K562 (cell line): ENCODE results near the gene CADPS2. TPM values are rescaled to one million over a fixed set of nuclear protein-coding genes. Genes with fewer than 3 reads are reported as not detected.

Experiments used
- ATAC-seq: fragments of 200-7000 bp; cut with Tn5 transposase; 3 replicates; pipeline ENCODE4 v1.9.1; 2020; ENCODE audit warnings: moderate library complexity
- BruUV-seq: library from RNA; stranded (reverse); fragments of 400-500 nt; replicated peaks from 2 replicates; lab custom pipeline; 2021; lab: Mats Ljungman, UMichigan
- CTCF ChIA-PET: fragments of 300-600 bp; formaldehyde crosslinking; extraction: SDS; loops from one replicate; lab custom pipeline; 2021; ENCODE audit warnings: low intra/inter-chr PET ratio; lab: Yijun Ruan, JAX
- POLR2A ChIA-PET: fragments of 300-600, 350-650 bp; sonication (Branson Sonifier 250); formaldehyde crosslinking; extraction: SDS; loops from one replicate; lab custom pipeline; 2021; ENCODE audit warnings: antibody characterized with exemption, inconsistent platforms; lab: Yijun Ruan, JAX
- DNase-seq, 4 experiments: peaks; one replicate each; pipeline versions ENCODE4 v3.0.0 to v3.0.0-alpha.2; 2011 to 2018; ENCODE audit warnings: low spot score in 3 of 4, mixed read lengths in 3 of 4; ENCODE audit errors: extremely low read depth in 1 of 4
- FAIRE-seq: peaks from 2 replicates; lab custom pipeline; 2011; peaks lifted over from hg19 to GRCh38; lab: Jason Lieb, UNC
- H2AFZ ChIP-seq: 2 replicates; pipeline ENCODE4 v1.6.0; 2011; ENCODE audit warnings: low read depth, low read length, control low read depth, inconsistent platforms
- H3K27ac ChIP-seq: fragments of 200-600 bp; 3 replicates; pipeline ENCODE4 v1.8.0; 2011; ENCODE audit warnings: low read depth, mild to moderate bottlenecking, control low read depth, inconsistent platforms, low read length, moderate library complexity, mixed read lengths; ENCODE audit errors: extremely low read depth
- H3K27me3 ChIP-seq, 2 experiments: fragments of 300-600 bp in 1 of 2; 2 replicates in 1 of 2; 3 replicates in 1 of 2; pipeline versions ENCODE4 v1.6.0 to v1.8.0; 2011; ENCODE audit warnings: inconsistent platforms in 2 of 2, low read length in 2 of 2, mild to moderate bottlenecking in 1 of 2, mixed read lengths in 1 of 2, moderate library complexity in 1 of 2; ENCODE audit not compliant: control insufficient read depth in 2 of 2, insufficient read depth in 2 of 2
- H3K36me3 ChIP-seq: fragments of 300-600 bp; 3 replicates; pipeline ENCODE4 v1.8.0; 2011; ENCODE audit warnings: mild to moderate bottlenecking, low read length, inconsistent platforms; ENCODE audit not compliant: control insufficient read depth, insufficient read depth
- H3K4me1 ChIP-seq, 2 experiments: fragments of 200-600 bp in 1 of 2; replicated peaks in 1 of 2; 2 replicates in 1 of 2; 3 replicates in 1 of 2; pipeline versions ENCODE4 v1.5.1 to v1.8.0; 2011; ENCODE audit warnings: inconsistent platforms in 2 of 2, low read length in 2 of 2, mild to moderate bottlenecking in 1 of 2, mixed read lengths in 1 of 2, moderate library complexity in 1 of 2; ENCODE audit not compliant: control insufficient read depth in 2 of 2, insufficient read depth in 2 of 2
- H3K4me2 ChIP-seq: 2 replicates; pipeline ENCODE4 v1.6.1; 2011; ENCODE audit warnings: low read length, control low read depth, inconsistent platforms, mixed read lengths; ENCODE audit not compliant: insufficient read depth
- H3K4me3 ChIP-seq: fragments of 200-600 bp; sonication (generic), shearing (Covaris generic); 2 replicates; pipeline ENCODE4 v1.5.1; 2016; ENCODE audit warnings: control low read depth, inconsistent platforms
- H3K79me2 ChIP-seq: fragments of 200-600 bp; 3 replicates; pipeline ENCODE4 v1.8.0; 2011; ENCODE audit warnings: low read length, inconsistent platforms; ENCODE audit not compliant: control insufficient read depth, insufficient read depth
- H3K9ac ChIP-seq, 2 experiments: 2 replicates each; pipeline versions ENCODE4 v1.6.0 to v1.6.1; 2011; ENCODE audit warnings: low read depth in 2 of 2, low read length in 2 of 2, control low read depth in 1 of 2, inconsistent platforms in 1 of 2, mild to moderate bottlenecking in 1 of 2, mixed read lengths in 1 of 2; ENCODE audit not compliant: insufficient read depth in 1 of 2
- H3K9me1 ChIP-seq: one replicate; pipeline ENCODE4 v1.6.0; 2011; ENCODE audit warnings: inconsistent platforms, mild to moderate bottlenecking, low read length, moderate library complexity; ENCODE audit not compliant: control insufficient read depth, insufficient read depth
- H3K9me3 ChIP-seq: replicated peaks from 2 replicates; pipeline ENCODE4 v1.5.1; 2011; ENCODE audit warnings: low read depth, low read length, inconsistent platforms; ENCODE audit not compliant: control insufficient read depth, insufficient read depth
- H4K20me1 ChIP-seq: replicated peaks from 2 replicates; pipeline ENCODE4 v1.6.1; 2011; ENCODE audit warnings: low read length, inconsistent platforms, mixed read lengths; ENCODE audit not compliant: control insufficient read depth, insufficient read depth
- KDM2B ChIP-seq: fragments of 250-450 bp; sonication (Bioruptor Pico); IDR thresholded peaks from 2 replicates; pipeline ENCODE4 v1.8.0; 2021; ENCODE audit warnings: mild to moderate bottlenecking, moderate library complexity
- LEF1 ChIP-seq: fragments of 450-650 bp; IDR thresholded peaks from 2 replicates; pipeline ENCODE4 v1.6.1; 2016; ENCODE audit warnings: mild to moderate bottlenecking
- MCM3 ChIP-seq: fragments of 450-650 bp; IDR thresholded peaks from 2 replicates; pipeline ENCODE4 v1.6.1; 2016
- PHF21A ChIP-seq: fragments of 450-650 bp; IDR thresholded peaks from 2 replicates; pipeline ENCODE4 v1.6.1; 2017; ENCODE audit warnings: low read depth, borderline replicate concordance
- RBM22 ChIP-seq: fragments of 200-400 bp; formaldehyde crosslinking; IDR thresholded peaks from 2 replicates; pipeline ENCODE4 v1.6.1; 2018; ENCODE audit warnings: low read length, low read depth; ENCODE audit not compliant: poor library complexity, severe bottlenecking
- SMARCA5 ChIP-seq: fragments of 450-650 bp; IDR thresholded peaks from 2 replicates; pipeline ENCODE4 v1.6.1; 2016
- SRF ChIP-seq, 2 experiments: fragments of 250-450, 450-650 bp in 1 of 2; sonication (Bioruptor Pico) in 1 of 2; sonication (generic) in 1 of 2; formaldehyde crosslinking; IDR thresholded peaks; 2 replicates each; pipeline versions ENCODE4 v1.5.0 to v1.5.1; 2020 to 2022; ENCODE audit warnings: mild to moderate bottlenecking in 1 of 2, missing genetic modification reagents in 1 of 2
- U2AF2 ChIP-seq: fragments of 200-400 bp; formaldehyde crosslinking; optimal IDR thresholded peaks from 2 replicates; pipeline ENCODE3; 2017; ENCODE audit warnings: low read depth, mild to moderate bottlenecking, low read length
- ZBTB7A ChIP-seq: IDR thresholded peaks from 2 replicates; pipeline ENCODE4 v1.6.1; 2011; ENCODE audit warnings: low read depth, mild to moderate bottlenecking, low read length, moderate library complexity, borderline replicate concordance; ENCODE audit not compliant: control insufficient read depth
- ZNF354B ChIP-seq: fragments of 250-450 bp; sonication (Bioruptor Pico); IDR thresholded peaks from 2 replicates; pipeline ENCODE4 v1.4.0; 2020
- ZNF444 ChIP-seq: fragments of 250-450 bp; sonication (Bioruptor Pico); IDR thresholded peaks from 2 replicates; pipeline ENCODE4 v1.4.0; 2020; ENCODE audit warnings: mild to moderate bottlenecking, moderate library complexity
- WGBS: fragments of 100-300 bp; shearing (Covaris generic); methylation state at CpG from one replicate; pipeline ENCODE4 v1.1.6; 2016; ENCODE audit warnings: low coverage, mixed read lengths; ENCODE audit not compliant: insufficient coverage; ENCODE audit errors: missing lambda C conversion rate; 5-methylcytosine and 5-hydroxymethylcytosine counted together
- in situ Hi-C: fragments of 300-500 bp; cut with MboI; formaldehyde crosslinking; loops from 4 replicates; pipeline ENCODE4 v1.15.0; 2018; ENCODE audit warnings: inconsistent platforms, mixed read lengths
- intact Hi-C: fragments of 100-400 bp; cut with micrococcal nuclease; formaldehyde crosslinking; loops from 2 replicates; pipeline ENCODE4 v1.14.2; 2022
- polyA plus RNA-seq, 8 experiments: library from polyadenylated mRNA; depleted of rRNA in 4 of 8; stranded (reverse) in 5 of 8; unstranded in 3 of 8; fragments of >200 nt; fragmentation: Nextera tagmentation in 2 of 8; fragmentation: Illumina TruSeq in 1 of 8; extraction: Ambion mirVana in 2 of 8; extraction: Trizol in 1 of 8; gene quantifications; 2 replicates each; pipeline versions ENCODE4 v1.2.1 to v1.2.3, GENCODE V29; 2011 to 2014; ENCODE audit warnings: inconsistent platforms in 1 of 8, missing spikeins in 1 of 8
- total RNA-seq, 7 experiments: library from RNA; depleted of rRNA in 6 of 7; stranded (reverse); fragments of >200 nt in 6 of 7; fragmentation: Illumina TruSeq in 2 of 7; extraction: Trizol in 2 of 7; gene quantifications; 2 replicates each; pipeline versions ENCODE4 v1.2.1 to v1.2.3, GENCODE V29; 2011 to 2021; ENCODE audit warnings: low replicate concordance in 1 of 7
- TF ChIP-seq, protein P1 (sequence below), 2 experiments: fragments of 450-650 bp in 1 of 2; IDR thresholded peaks; 2 replicates each; pipeline ENCODE4 v1.6.1; 2011 to 2017; ENCODE audit warnings: low read depth in 2 of 2, antibody characterized with exemption in 1 of 2, borderline replicate concordance in 1 of 2, low read length in 1 of 2, mild to moderate bottlenecking in 1 of 2, mixed read lengths in 1 of 2; ENCODE audit not compliant: control insufficient read depth in 1 of 2
- TF ChIP-seq, protein P2 (sequence below): fragments of 250-450 bp; sonication (Bioruptor Pico); IDR thresholded peaks from 2 replicates; pipeline ENCODE4 v1.8.0; 2022; ENCODE audit warnings: moderate library complexity, mild to moderate bottlenecking, inconsistent platforms
- TF ChIP-seq, protein P3 (sequence below): sonication (generic); formaldehyde crosslinking; IDR thresholded peaks from 2 replicates; pipeline ENCODE4 v1.9.0; 2022; ENCODE audit warnings: mild to moderate bottlenecking, missing genetic modification reagents

CADPS2 gene
- total and polyA plus RNA-seq, 9 of the 15 experiments (the other 6 are each of a cell fraction or from before 2014, with no cell fraction given), result 0.03 to 0.14 (median 0.04) TPM; not detected in 1

DNA sequence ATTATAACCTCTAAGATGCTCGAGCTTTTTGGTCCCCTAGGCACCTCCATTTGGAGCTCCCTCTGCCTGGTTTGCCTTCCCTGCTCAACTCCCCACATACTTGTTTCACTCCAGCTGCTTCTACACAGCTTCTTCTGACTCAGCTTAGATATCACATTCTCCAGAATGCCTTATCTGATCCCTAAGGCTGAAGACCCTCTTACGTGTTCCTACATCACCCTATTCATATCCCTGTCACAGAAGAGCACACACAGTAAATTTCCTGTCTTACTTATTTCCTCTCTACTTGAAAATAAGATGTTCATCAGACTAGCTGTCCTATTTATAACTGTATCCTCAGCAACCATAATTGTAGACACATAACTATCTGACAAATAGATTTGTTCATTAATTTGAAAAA, 122.2 kb downstream of the CADPS2 start:
- ChIA-PET CTCF (no interaction called here), POLR2A (no interaction called here)

More for the DNA sequence above, 122.2 kb downstream of the CADPS2 start:
- ATAC-seq (no peak), FAIRE-seq (no peak), DNase-seq (no peak)
- no peaks in the 10 kb centered on the region for H3K9me1 ChIP-seq
- no peaks in the 10 kb centered on the region for H3K36me3 ChIP-seq
- no peaks in the 10 kb centered on the region for H3K4me1 ChIP-seq
- no TSS peak for BruUV-seq
- no peaks in the 10 kb centered on the region for H3K79me2 ChIP-seq
- H3K9ac ChIP-seq, result no peak overlapping the region
- no peaks in the 10 kb centered on the region for H4K20me1 ChIP-seq
- no peak overlapping the region for H3K4me3 ChIP-seq
- H3K9me3 ChIP-seq, result no peaks in the 10 kb centered on the region; the same call in 1 of the 2 replicates
- in situ Hi-C loops, result no loop called here
- intact Hi-C loops, result no loop called here
- 0% methylated on average over 2 of the region's 2 CpGs for whole genome bisulfite sequencing
- no peak overlapping the region for H3K27ac ChIP-seq
- TF ChIP-seq SRF (CRISPR knock-in tag; IDR thresholded peaks at IDR 0.05) (no peak), LEF1 (no peak), MCM3 (no peak), PHF21A (no peak), SMARCA5 (no peak), ZNF444 (CRISPR knock-in tag) (no peak), KDM2B (no peak), RBM22 (no peak), U2AF2 (no peak), ZNF354B (CRISPR knock-in tag) (no peak), ZBTB7A (no peak)
- TF ChIP-seq, protein P1, sequence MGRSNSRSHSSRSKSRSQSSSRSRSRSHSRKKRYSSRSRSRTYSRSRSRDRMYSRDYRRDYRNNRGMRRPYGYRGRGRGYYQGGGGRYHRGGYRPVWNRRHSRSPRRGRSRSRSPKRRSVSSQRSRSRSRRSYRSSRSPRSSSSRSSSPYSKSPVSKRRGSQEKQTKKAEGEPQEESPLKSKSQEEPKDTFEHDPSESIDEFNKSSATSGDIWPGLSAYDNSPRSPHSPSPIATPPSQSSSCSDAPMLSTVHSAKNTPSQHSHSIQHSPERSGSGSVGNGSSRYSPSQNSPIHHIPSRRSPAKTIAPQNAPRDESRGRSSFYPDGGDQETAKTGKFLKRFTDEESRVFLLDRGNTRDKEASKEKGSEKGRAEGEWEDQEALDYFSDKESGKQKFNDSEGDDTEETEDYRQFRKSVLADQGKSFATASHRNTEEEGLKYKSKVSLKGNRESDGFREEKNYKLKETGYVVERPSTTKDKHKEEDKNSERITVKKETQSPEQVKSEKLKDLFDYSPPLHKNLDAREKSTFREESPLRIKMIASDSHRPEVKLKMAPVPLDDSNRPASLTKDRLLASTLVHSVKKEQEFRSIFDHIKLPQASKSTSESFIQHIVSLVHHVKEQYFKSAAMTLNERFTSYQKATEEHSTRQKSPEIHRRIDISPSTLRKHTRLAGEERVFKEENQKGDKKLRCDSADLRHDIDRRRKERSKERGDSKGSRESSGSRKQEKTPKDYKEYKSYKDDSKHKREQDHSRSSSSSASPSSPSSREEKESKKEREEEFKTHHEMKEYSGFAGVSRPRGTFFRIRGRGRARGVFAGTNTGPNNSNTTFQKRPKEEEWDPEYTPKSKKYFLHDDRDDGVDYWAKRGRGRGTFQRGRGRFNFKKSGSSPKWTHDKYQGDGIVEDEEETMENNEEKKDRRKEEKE (IDR thresholded peaks at IDR 0.05; ENCODE audit: borderline replicate concordance in 1 of 2, control insufficient read depth in 1 of 2, low read depth in 2 of 2, low read length in 1 of 2), result no peak
- TF ChIP-seq, protein P2, sequence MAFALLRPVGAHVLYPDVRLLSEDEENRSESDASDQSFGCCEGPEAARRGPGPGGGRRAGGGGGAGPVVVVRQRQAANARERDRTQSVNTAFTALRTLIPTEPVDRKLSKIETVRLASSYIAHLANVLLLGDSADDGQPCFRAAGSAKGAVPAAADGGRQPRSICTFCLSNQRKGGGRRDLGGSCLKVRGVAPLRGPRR (CRISPR knock-in tag), result no peak
- TF ChIP-seq, protein P3, sequence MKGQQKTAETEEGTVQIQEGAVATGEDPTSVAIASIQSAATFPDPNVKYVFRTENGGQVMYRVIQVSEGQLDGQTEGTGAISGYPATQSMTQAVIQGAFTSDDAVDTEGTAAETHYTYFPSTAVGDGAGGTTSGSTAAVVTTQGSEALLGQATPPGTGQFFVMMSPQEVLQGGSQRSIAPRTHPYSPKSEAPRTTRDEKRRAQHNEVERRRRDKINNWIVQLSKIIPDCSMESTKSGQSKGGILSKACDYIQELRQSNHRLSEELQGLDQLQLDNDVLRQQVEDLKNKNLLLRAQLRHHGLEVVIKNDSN (CRISPR knock-in tag), result no peak
- no peak overlapping the region for H3K4me2 ChIP-seq
- no peak overlapping the region for H2AFZ ChIP-seq
- H3K27me3 ChIP-seq, result no peaks in the 10 kb centered on the region
